MM.1S (cell line): Measurements from ENCODE around the gene DCDC1.

ENCODE experiments used
- DNase-seq: peaks from one replicate; pipeline ENCODE4 v3.0.0-alpha.2; 2015
- H2AFZ ChIP-seq: fragments of 300-600 bp; sonication (generic); 2 replicates; pipeline ENCODE4 v1.6.0; 2016; ENCODE audit warnings: antibody characterized with exemption, low read length
- H3F3A ChIP-seq: fragments of 300-600 bp; sonication (generic); 2 replicates; pipeline ENCODE4 v1.6.1; 2016; ENCODE audit warnings: mild to moderate bottlenecking, antibody characterized with exemption, low read length, moderate library complexity, mixed read lengths; ENCODE audit not compliant: insufficient read depth
- H3K27ac ChIP-seq: fragments of 300-600 bp; sonication (generic); 2 replicates; pipeline ENCODE4 v1.5.1; 2016; ENCODE audit warnings: mild to moderate bottlenecking, low read length
- H3K27me3 ChIP-seq: fragments of 300-600 bp; sonication (generic); replicated peaks from 2 replicates; pipeline ENCODE4 v1.6.0; 2016; ENCODE audit warnings: low read length; ENCODE audit not compliant: insufficient read depth
- H3K36me3 ChIP-seq: fragments of 300-600 bp; sonication (generic); replicated peaks from 2 replicates; pipeline ENCODE4 v1.6.1; 2016; ENCODE audit warnings: mild to moderate bottlenecking, low read length, mixed read lengths; ENCODE audit not compliant: insufficient read depth
- H3K4me1 ChIP-seq: fragments of 300-600 bp; sonication (generic); 2 replicates; pipeline ENCODE4 v1.6.1; 2016; ENCODE audit warnings: low read length, mixed read lengths
- H3K4me2 ChIP-seq: fragments of 300-600 bp; sonication (generic); 2 replicates; pipeline ENCODE4 v1.6.0; 2016; ENCODE audit warnings: low read depth, low read length
- H3K4me3 ChIP-seq: fragments of 300-600 bp; sonication (generic); 2 replicates; pipeline ENCODE4 v1.5.1; 2016; ENCODE audit warnings: low read length, mixed read lengths
- H3K79me2 ChIP-seq: fragments of 300-600 bp; sonication (generic); 2 replicates; pipeline ENCODE4 v1.6.1; 2016; ENCODE audit warnings: mixed run types, low read length, mixed read lengths
- H3K9ac ChIP-seq: fragments of 300-600 bp; sonication (generic); 2 replicates; pipeline ENCODE4 v1.6.1; 2016; ENCODE audit warnings: low read length, mixed read lengths
- H3K9me2 ChIP-seq: fragments of 300-600 bp; sonication (generic); replicated peaks from 2 replicates; pipeline ENCODE4 v1.6.1; 2016; ENCODE audit warnings: mild to moderate bottlenecking, low read length, mixed read lengths; ENCODE audit not compliant: insufficient read depth
- H3K9me3 ChIP-seq: fragments of 300-600 bp; sonication (generic); replicated peaks from 2 replicates; pipeline ENCODE4 v1.6.1; 2016; ENCODE audit warnings: mild to moderate bottlenecking, low read length, mixed read lengths; ENCODE audit not compliant: insufficient read depth
- H4K20me1 ChIP-seq: fragments of 300-600 bp; sonication (generic); 2 replicates; pipeline ENCODE4 v1.6.1; 2016; ENCODE audit warnings: mild to moderate bottlenecking, low read length, moderate library complexity, mixed read lengths; ENCODE audit not compliant: insufficient read depth
- EZH2 ChIP-seq: fragments of 300-600 bp; sonication (generic); optimal IDR thresholded peaks from 2 replicates; pipeline ENCODE3; 2017; ENCODE audit warnings: low read depth, mild to moderate bottlenecking, antibody characterized with exemption, low read length, mixed read lengths
- EZH2phosphoT487 ChIP-seq: fragments of 300-600 bp; sonication (generic); IDR thresholded peaks from 2 replicates; pipeline ENCODE4 v1.6.1; 2018; ENCODE audit warnings: antibody characterized with exemption, low read length
- TF ChIP-seq, protein P1 (sequence below): fragments of 300-600 bp; sonication (generic); IDR thresholded peaks from 2 replicates; pipeline ENCODE4 v1.5.1; 2016; ENCODE audit warnings: antibody characterized with exemption, low read length, mixed read lengths

Gene DCDC1

DNA sequence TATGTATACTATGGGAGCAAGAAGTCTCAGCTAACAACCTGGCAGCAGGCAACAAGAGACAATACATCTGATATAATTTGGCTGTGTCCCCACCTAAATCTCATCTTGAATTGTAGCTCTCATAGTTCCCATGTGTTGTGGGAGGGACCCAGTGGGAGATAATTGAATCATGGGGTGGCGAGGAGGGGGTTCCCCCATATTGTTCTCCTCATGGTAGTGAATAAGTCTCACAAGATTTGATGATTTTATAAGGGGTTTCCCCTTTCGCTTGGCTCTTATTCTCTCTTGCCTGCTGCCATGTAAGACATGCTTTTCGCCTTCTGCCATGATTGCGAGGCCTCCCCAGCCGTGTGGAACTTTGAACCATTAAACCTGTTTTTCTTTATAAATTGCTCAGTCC is 6.3 kb upstream of the DCDC1 start:
- no peak overlapping the region for H3K4me2 ChIP-seq
- no peak overlapping the region for H2AFZ ChIP-seq
- H3K79me2 ChIP-seq: peaks cover under 1% of the 10 kb centered on the region

DNA sequence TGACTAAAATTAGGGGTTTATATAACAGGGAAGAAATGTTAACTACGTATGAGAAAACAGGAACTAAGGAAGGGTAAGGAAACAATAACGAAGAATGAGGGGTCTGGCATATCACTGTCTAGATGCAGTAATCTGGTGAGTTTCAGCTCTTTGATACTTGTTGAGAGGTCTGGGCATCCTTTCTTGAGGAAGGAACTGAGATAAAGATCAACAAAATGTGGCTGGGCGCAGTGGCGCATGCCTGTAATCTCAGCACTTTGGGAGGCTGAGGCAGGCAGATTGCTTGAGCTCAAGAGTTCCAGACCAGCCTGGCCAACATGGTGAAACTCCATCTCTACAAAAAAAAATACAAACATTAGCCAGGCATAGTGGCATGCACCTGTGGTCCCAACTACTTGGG is 2.7 kb downstream of the DCDC1 start:
- Histone ChIP-seq H3F3A (peaks cover 5% of the 10 kb centered on the region; the same call in 1 of the 2 replicates), H3K79me2 (peaks cover 6% of the 10 kb centered on the region), H3K9me2 (no peaks in the 10 kb centered on the region), H3K4me2 (no peak overlapping the region), H3K4me1 (peaks cover 9% of the 10 kb centered on the region), H2AFZ (no peak overlapping the region), H3K9ac (no peak overlapping the region), H3K36me3 (no peaks in the 10 kb centered on the region), H4K20me1 (no peaks in the 10 kb centered on the region), H3K27ac (no peak overlapping the region), H3K27me3 (no peaks in the 10 kb centered on the region), H3K9me3 (no peaks in the 10 kb centered on the region), H3K4me3 (no peak overlapping the region)
- TF ChIP-seq, protein P1, sequence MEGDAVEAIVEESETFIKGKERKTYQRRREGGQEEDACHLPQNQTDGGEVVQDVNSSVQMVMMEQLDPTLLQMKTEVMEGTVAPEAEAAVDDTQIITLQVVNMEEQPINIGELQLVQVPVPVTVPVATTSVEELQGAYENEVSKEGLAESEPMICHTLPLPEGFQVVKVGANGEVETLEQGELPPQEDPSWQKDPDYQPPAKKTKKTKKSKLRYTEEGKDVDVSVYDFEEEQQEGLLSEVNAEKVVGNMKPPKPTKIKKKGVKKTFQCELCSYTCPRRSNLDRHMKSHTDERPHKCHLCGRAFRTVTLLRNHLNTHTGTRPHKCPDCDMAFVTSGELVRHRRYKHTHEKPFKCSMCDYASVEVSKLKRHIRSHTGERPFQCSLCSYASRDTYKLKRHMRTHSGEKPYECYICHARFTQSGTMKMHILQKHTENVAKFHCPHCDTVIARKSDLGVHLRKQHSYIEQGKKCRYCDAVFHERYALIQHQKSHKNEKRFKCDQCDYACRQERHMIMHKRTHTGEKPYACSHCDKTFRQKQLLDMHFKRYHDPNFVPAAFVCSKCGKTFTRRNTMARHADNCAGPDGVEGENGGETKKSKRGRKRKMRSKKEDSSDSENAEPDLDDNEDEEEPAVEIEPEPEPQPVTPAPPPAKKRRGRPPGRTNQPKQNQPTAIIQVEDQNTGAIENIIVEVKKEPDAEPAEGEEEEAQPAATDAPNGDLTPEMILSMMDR: no peak
- DNase-seq: no peak

More for the DNA sequence above, 6.3 kb upstream of the DCDC1 start:
- Histone ChIP-seq H3K9me3 (no peaks in the 10 kb centered on the region), H3F3A (no peaks in the 10 kb centered on the region), H4K20me1 (no peaks in the 10 kb centered on the region), H3K27ac (no peak overlapping the region), H3K4me1 (peaks cover 2% of the 10 kb centered on the region; the same call in 1 of the 2 replicates), H3K27me3 (no peaks in the 10 kb centered on the region), H3K9ac (no peak overlapping the region), H3K36me3 (no peaks in the 10 kb centered on the region), H3K9me2 (no peaks in the 10 kb centered on the region), H3K4me3 (no peak overlapping the region)
- no peak for TF ChIP-seq EZH2
- no peak for TF ChIP-seq EZH2phosphoT487
- TF ChIP-seq, protein P1: no peak
- no peak for DNase-seq

DNA sequence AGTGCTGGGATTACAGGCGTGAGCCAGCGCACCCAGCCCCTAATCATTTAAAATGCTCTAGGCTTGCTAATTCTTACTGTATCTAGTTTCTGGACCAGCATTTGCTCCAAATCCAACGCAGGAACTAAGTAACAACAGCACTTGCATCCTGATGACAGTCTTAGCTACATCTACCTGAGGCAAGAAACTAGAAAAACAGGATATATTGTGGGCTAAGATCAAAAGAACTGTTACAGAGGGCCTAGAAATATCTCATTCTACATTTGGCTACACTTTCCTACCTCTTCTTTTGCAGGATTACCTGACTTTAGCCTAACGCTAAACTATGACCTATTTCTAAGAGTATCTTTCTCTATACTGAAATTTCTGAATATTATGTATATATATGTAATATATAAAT is 7.8 kb downstream of the DCDC1 start:
- TF ChIP-seq, protein P1: no peak
- no peak for TF ChIP-seq EZH2phosphoT487
- TF ChIP-seq EZH2: no peak
- H3K9me2 ChIP-seq: no peaks in the 10 kb centered on the region
- H3K27me3 ChIP-seq: no peaks in the 10 kb centered on the region
- no peaks in the 10 kb centered on the region for H3F3A ChIP-seq
- no peak overlapping the region for H3K4me3 ChIP-seq
- DNase-seq: no peak
- no peaks in the 10 kb centered on the region for H3K9me3 ChIP-seq
- H4K20me1 ChIP-seq: no peaks in the 10 kb centered on the region
- no peak overlapping the region for H2AFZ ChIP-seq
- H3K79me2 ChIP-seq: no peaks in the 10 kb centered on the region
- no peak overlapping the region for H3K4me2 ChIP-seq
- H3K36me3 ChIP-seq: no peaks in the 10 kb centered on the region
- H3K27ac ChIP-seq: no peak overlapping the region
- no peaks in the 10 kb centered on the region for H3K4me1 ChIP-seq
- H3K9ac ChIP-seq: no peak overlapping the region

DNA sequence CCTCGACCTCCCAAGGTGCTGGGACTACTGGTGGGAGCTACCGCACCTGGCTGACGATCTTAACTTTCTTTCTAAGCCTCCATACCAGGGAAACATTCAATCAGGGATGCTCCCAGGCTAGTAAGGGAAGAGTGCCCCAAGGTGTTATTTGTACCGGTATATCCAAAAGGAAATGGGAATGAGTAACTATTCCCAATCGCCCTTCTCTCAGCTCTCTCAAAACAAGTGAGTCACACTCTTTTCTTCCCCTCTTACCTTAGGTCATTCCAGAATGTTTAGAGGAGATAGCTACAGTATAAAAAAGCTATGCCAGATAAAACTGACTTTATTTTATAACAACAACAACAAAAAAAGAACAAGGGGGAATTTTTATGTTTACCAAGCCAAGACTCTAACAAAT is 13.7 kb downstream of the DCDC1 start:
- Histone ChIP-seq H3K9ac (no peak overlapping the region), H4K20me1 (no peaks in the 10 kb centered on the region), H3K4me2 (no peak overlapping the region), H3K4me3 (no peak overlapping the region), H3K4me1 (no peaks in the 10 kb centered on the region), H2AFZ (no peak overlapping the region), H3F3A (no peaks in the 10 kb centered on the region), H3K79me2 (no peaks in the 10 kb centered on the region), H3K36me3 (no peaks in the 10 kb centered on the region), H3K9me2 (no peaks in the 10 kb centered on the region), H3K9me3 (no peaks in the 10 kb centered on the region), H3K27ac (no peak overlapping the region), H3K27me3 (no peaks in the 10 kb centered on the region)
- TF ChIP-seq, protein P1: no peak
- TF ChIP-seq EZH2phosphoT487: no peak
- TF ChIP-seq EZH2: no peak
- DNase-seq: no peak
